Panc1 (cell line): ENCODE measurements around the gene ELL2.

ENCODE experiments used
- POLR2AphosphoS5 ChIP-seq: IDR thresholded peaks from 2 replicates; pipeline ENCODE4 v1.6.1; 2012; ENCODE audit warnings: mild to moderate bottlenecking, low read depth, low read length, moderate library complexity
- SIN3A ChIP-seq: IDR thresholded peaks from 2 replicates; pipeline ENCODE4 v1.6.1; 2012; ENCODE audit warnings: low read depth, mild to moderate bottlenecking, low read length, moderate library complexity, borderline replicate concordance; ENCODE audit not compliant: insufficient read depth
- TCF7L2 ChIP-seq: IDR thresholded peaks from 2 replicates; pipeline ENCODE4 v1.6.1; 2011; ENCODE audit warnings: mild to moderate bottlenecking, low read depth, low read length, inconsistent platforms
- TF ChIP-seq, protein P1 (sequence below): fragments of 450-650 bp; IDR thresholded peaks from 2 replicates; pipeline ENCODE4 v1.5.1; 2017; ENCODE audit warnings: mild to moderate bottlenecking
- TF ChIP-seq, protein P2 (sequence below), 2 experiments: IDR thresholded peaks; 2 replicates each; pipeline ENCODE4 v1.6.1; 2011 to 2012; ENCODE audit warnings: low read depth in 2 of 2, control low read depth in 1 of 2, low read length in 1 of 2, mild to moderate bottlenecking in 1 of 2, moderate library complexity in 1 of 2; ENCODE audit not compliant: insufficient read depth in 1 of 2

DNA sequence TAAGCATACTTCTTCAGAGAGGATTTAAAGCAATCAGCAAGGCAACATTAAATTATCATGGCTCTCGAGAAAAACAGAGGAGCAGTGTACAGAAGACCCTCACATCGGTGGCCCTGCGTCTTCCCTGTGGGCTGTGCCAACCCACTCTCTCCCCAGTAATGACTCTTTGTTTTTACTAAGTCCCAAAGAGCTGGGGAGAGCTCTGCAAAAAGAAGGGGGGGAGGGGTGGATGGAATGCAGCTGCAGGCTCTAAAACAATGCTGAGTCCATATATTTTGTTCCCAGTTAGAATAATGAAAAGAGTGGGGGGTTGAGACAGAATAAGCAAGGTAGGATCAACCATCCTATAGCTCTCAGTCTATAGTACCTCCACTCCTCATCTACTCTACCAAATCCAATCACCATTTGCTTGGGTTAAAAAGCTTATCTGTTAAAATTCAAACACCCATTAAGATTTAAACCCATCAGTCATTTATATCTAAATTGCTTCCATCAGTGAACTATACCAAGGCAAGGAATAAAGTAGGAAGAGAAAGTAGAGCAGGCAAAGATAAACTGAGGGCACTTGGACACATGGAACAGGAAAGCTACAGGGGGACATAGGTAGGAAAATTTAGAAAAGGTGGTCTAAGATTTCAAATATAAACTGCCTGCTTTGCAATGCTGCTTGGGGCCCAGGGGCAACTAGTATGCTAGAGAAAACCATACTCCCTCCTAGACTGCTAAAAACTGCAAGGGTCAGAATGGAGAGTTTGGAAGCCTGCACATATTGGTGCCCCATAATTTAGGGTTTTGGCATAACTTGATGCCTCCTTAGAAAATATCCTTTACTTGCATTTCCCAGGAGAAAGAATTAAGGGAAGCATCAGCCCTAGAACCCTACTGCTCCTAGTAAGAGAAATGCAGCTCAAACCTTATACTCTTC, 20.6 kb downstream of the ELL2 start:
- TF ChIP-seq, protein P1, sequence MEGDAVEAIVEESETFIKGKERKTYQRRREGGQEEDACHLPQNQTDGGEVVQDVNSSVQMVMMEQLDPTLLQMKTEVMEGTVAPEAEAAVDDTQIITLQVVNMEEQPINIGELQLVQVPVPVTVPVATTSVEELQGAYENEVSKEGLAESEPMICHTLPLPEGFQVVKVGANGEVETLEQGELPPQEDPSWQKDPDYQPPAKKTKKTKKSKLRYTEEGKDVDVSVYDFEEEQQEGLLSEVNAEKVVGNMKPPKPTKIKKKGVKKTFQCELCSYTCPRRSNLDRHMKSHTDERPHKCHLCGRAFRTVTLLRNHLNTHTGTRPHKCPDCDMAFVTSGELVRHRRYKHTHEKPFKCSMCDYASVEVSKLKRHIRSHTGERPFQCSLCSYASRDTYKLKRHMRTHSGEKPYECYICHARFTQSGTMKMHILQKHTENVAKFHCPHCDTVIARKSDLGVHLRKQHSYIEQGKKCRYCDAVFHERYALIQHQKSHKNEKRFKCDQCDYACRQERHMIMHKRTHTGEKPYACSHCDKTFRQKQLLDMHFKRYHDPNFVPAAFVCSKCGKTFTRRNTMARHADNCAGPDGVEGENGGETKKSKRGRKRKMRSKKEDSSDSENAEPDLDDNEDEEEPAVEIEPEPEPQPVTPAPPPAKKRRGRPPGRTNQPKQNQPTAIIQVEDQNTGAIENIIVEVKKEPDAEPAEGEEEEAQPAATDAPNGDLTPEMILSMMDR = no peak
- no peak for TF ChIP-seq POLR2AphosphoS5
- no peak for TF ChIP-seq TCF7L2
- TF ChIP-seq, protein P2, sequence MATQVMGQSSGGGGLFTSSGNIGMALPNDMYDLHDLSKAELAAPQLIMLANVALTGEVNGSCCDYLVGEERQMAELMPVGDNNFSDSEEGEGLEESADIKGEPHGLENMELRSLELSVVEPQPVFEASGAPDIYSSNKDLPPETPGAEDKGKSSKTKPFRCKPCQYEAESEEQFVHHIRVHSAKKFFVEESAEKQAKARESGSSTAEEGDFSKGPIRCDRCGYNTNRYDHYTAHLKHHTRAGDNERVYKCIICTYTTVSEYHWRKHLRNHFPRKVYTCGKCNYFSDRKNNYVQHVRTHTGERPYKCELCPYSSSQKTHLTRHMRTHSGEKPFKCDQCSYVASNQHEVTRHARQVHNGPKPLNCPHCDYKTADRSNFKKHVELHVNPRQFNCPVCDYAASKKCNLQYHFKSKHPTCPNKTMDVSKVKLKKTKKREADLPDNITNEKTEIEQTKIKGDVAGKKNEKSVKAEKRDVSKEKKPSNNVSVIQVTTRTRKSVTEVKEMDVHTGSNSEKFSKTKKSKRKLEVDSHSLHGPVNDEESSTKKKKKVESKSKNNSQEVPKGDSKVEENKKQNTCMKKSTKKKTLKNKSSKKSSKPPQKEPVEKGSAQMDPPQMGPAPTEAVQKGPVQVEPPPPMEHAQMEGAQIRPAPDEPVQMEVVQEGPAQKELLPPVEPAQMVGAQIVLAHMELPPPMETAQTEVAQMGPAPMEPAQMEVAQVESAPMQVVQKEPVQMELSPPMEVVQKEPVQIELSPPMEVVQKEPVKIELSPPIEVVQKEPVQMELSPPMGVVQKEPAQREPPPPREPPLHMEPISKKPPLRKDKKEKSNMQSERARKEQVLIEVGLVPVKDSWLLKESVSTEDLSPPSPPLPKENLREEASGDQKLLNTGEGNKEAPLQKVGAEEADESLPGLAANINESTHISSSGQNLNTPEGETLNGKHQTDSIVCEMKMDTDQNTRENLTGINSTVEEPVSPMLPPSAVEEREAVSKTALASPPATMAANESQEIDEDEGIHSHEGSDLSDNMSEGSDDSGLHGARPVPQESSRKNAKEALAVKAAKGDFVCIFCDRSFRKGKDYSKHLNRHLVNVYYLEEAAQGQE (IDR thresholded peaks at IDR 0.05; ENCODE audit: insufficient read depth in 1 of 2, low read depth in 2 of 2, low read length in 1 of 2) = no peak
- TF ChIP-seq SIN3A = no peak
